Mammary epithelial cell (primary cell): Measurements from ENCODE around the gene BEND6.
"Not testable (repeated sequence)": the region's sequence is repeated elsewhere in the genome, so short reads cannot be mapped to it uniquely, and the experiment has no call there.

Source experiments
- CTCF ChIP-seq, 2 donors: IDR thresholded peaks in 1 of 2; conservative IDR thresholded peaks in 1 of 2; 2 replicates each; pipeline ENCODE4 v1.5.1; 2011 to 2012; ENCODE audit warnings: inconsistent platforms in 2 of 2, low read length in 2 of 2, mild to moderate bottlenecking in 2 of 2, control low read depth in 1 of 2, low read depth in 1 of 2; ENCODE audit not compliant: insufficient read depth in 1 of 2; ENCODE audit errors: extremely low read depth in 1 of 2
- EZH2 ChIP-seq: IDR thresholded peaks from 2 replicates; pipeline ENCODE4 v1.6.1; 2012; ENCODE audit warnings: low read length, inconsistent platforms, borderline replicate concordance

GRCh38 chr6:56999748-57000147, 44.8 kb downstream of the BEND6 start:
- not testable (repeated sequence) for TF ChIP-seq CTCF (conservative IDR thresholded peaks at IDR 0.05 in 1 of 2, IDR thresholded peaks at IDR 0.05 in 1 of 2; ENCODE audit: extremely low read depth in 1 of 2, insufficient read depth in 1 of 2, low read depth in 1 of 2, low read length in 2 of 2); EZH2
